ENCODE data around the gene FBLN2.
"Not testable (repeated sequence)": the region's sequence is repeated elsewhere in the genome, so short reads cannot be mapped to it uniquely, and the experiment has no call there.

Gene FBLN2

GRCh38 chr3:13513913-13514517 lies 34.9 kb upstream of the FBLN2 start:
- DNase-seq (ENCODE audit: low spot score), result no peak

DNA sequence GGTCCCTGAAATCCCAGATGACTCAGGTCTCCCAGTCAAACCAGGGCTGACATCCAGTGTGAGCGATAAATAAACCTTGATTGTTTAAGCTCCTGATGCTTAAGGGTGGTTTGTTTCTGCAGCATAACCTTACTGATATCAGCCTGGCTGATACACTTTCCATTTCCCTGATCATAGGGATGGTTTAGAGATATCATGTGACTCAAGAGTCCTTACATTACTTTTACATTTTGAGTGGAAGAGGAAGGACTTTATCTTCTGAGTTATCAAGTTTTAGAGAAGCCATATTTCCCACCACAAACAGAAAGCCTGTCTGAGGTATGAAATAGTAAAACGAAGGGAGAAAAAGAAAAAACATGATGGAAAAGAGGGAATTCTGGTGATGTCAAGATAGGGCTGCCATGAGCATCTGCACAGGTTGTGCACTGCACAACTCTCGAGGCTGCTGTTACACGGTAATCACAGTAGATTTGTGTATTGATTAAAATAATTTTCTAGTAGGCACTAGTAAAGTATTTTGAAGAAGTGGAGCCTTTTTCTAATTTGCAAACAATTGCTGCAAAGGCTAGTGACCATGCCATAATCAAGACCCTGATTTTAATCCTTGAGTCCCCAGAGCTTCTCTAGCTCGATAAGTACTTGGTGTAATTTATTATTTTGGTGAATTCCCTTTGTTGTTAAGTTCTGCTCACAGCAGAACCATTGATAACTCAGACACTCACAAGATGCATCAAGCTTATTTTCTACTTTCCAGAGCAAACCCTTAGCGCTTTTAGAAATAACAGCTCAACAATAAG lies 34.1 kb upstream of the FBLN2 start:
- no peak for DNase-seq (ENCODE audit: low spot score)

- no peak for DNase-seq (ENCODE audit: low spot score)
Observed at GRCh38 chr3:13515786-13516759, 32.9 kb upstream of the FBLN2 start.

DNA sequence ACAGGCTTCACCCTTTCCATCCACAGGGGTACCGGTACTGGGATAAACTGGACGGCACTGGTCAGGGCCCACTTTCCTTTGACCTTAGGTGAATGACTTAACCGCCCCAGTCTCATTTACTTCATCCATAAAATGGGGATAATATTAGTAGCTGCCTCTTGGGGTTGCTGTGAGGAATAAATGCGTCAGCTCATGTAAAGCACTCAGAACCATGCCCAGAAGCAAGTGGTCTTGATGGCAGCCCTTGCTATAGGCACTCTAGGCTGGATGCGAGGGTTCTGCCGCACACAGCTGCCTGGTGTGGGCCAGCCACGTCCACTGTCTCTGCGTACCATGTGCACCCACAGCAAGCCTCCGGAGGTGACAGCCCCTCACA lies 32.2 kb upstream of the FBLN2 start:
- DNase-seq (ENCODE audit: low spot score), result no peak

- no peak for DNase-seq (ENCODE audit: low spot score)
Observed at GRCh38 chr3:13517253-13517977, 31.5 kb upstream of the FBLN2 start.

DNA sequence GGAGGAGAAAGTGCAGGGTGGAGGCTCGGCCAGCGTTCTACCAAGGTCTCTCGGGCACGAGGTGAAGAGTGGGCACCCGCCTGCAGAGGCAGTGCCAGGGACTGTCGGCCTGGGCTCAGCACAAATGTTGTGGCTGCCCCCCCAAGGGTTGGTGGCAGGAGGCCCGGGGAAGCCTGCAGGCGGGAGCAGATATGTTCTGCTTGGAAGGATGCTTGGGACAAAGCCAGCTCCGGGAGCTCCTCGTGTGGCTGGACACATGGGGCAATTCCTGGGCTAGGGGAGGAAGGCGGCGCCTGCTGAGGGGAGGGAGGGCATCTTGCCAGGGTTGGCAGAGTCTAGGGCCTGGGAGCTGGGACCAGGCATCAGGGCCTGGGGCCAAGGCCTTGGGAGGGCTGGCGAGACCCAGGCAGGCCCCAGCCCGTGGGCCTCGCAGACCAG lies 30.4 kb upstream of the FBLN2 start:
- no peak for DNase-seq (ENCODE audit: low spot score)

- no peak for DNase-seq (ENCODE audit: low spot score)
Observed at GRCh38 chr3:13519006-13519791, 29.7 kb upstream of the FBLN2 start.

- no peak for DNase-seq (ENCODE audit: low spot score)
Observed at GRCh38 chr3:13520326-13520880, 28.5 kb upstream of the FBLN2 start.

DNA sequence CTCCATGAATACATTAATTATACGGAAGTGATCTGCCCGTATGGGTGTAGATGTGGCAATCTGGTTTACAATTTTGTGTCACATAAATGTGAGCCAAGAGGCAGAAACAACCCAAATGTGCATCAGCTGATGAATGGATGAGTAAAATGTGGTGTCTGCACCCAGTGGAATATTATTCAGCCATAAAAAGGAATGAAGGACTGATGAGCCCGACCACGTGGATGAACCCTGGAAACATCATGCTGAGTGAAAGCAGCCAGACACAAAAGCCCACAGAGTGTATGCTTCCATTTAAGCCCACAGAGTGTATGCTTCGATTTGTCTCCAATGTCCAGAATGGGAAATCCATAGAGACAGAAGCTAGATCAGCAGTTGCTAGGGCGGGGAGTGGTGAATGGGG lies 27.6 kb upstream of the FBLN2 start:
- no peak for DNase-seq (ENCODE audit: low spot score)

DNA sequence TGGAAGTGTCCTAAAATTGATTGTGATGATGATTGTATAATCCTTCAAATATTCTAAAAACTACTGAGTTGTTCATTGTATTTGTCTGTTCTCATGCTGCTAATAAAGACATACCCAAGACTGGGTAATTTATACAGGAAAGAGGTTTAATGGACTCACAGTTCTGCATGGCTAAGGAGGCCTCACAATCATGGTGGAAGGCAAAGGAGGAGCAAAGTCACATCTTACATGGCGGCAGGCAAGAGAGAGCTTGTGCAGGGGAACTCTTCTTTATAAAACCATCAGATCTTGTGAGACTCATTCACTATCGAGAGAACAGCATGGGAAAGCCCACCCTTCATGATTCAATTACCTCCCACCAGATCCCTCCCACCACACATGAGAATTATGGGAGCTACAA lies 27.2 kb upstream of the FBLN2 start:
- DNase-seq (ENCODE audit: low spot score), result not testable (repeated sequence)

- no peak for DNase-seq (ENCODE audit: low spot score)
Observed at GRCh38 chr3:13522236-13522635, 26.7 kb upstream of the FBLN2 start.

- no peak for DNase-seq (ENCODE audit: low spot score)
Observed at GRCh38 chr3:13524979-13525669, 23.8 kb upstream of the FBLN2 start.

- no peak for DNase-seq (ENCODE audit: low spot score)
Observed at GRCh38 chr3:13525827-13526625, 22.9 kb upstream of the FBLN2 start.

- no peak for DNase-seq (ENCODE audit: low spot score)
Observed at GRCh38 chr3:13526626-13526949, 22.3 kb upstream of the FBLN2 start.

- no peak for DNase-seq (ENCODE audit: low spot score)
Observed at GRCh38 chr3:13528217-13528867, 20.6 kb upstream of the FBLN2 start.

- DNase-seq (ENCODE audit: low spot score), result no peak
Observed at GRCh38 chr3:13529196-13530112, 19.5 kb upstream of the FBLN2 start.

DNA sequence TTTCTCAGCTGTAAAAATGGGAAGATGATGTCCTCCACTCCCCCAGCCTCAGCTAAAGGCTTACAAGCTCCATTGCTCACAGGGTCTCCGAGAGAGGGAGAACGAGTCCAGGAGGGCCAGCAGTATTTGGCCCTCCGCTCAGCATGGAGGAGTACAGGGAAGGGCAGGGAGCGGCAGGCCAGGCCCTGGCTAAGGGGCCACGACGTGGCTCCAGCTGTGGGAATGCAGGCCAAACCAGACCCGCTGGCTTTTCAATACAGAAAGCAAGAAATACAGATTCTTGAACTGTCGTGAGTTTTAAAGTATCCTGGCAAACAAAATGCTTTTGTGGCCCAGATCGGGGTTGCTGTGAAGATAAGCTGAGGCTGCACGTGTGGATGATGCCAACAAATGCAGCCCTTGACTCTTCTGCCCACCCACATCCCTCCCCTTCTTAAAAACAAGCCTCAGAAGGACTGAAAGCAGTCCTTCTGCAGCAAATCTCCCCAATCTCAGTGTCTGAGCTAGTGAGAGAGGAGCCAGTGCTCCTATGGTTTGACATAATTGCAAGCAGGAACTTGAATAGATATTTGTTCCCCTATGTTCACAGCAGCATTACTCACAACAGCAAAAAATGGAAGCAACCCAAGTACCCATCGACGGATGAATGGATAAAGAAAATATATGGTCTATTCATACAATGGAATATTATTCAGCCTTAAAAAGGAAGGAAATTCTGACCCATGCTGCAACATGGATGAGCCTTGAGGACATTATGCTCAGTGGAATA lies 18.5 kb upstream of the FBLN2 start:
- no peak for DNase-seq (ENCODE audit: low spot score)

All from germinal center (tissue), 1 donor.